ENCODE results near the gene SLC6A17. TPM values are rescaled to one million over a fixed set of nuclear protein-coding genes. Genes with fewer than 3 reads are reported as not detected.
A peak's percentile ranks its signal among the peaks of the same experiment; 100 is the strongest.

SLC6A17 gene
- total and polyA plus RNA-seq, 9 of the 15 experiments (the other 6 are each of a cell fraction or from before 2014, with no cell fraction given) = not detected

GRCh38 chr1:110235834-110236682 is 85.8 kb downstream of the SLC6A17 start (continued):
- TF ChIP-seq FOXO4 (CRISPR knock-in tag; IDR thresholded peaks at IDR 0.05) (no peak), CREB3 (tag; conservative IDR thresholded peaks at IDR 0.05; ENCODE audit: low read depth) (no peak), KAT8 (IDR thresholded peaks at IDR 0.05; ENCODE audit: low read depth) (no peak), PKNOX1 (IDR thresholded peaks at IDR 0.05) (no peak), POLR3A (IDR thresholded peaks at IDR 0.05; ENCODE audit: borderline replicate concordance, extremely low read depth, insufficient read depth, insufficient read length) (no peak), ZBED1 (IDR thresholded peaks at IDR 0.05) (no peak), ZNF263 (CRISPR knock-in tag; IDR thresholded peaks at IDR 0.05; ENCODE audit: borderline replicate concordance) (no peak), SPI1 (IDR thresholded peaks at IDR 0.05; ENCODE audit: borderline replicate concordance, low read depth, low read length) (no peak), MEF2D (tag; conservative IDR thresholded peaks at IDR 0.05; ENCODE audit: low read depth) (no peak), GABPB2 (CRISPR knock-in tag; conservative IDR thresholded peaks at IDR 0.05) (no peak), FIP1L1 (IDR thresholded peaks at IDR 0.05; ENCODE audit: low read depth, low read length, poor library complexity, severe bottlenecking) (no peak), TEAD1 (CRISPR knock-in tag; IDR thresholded peaks at IDR 0.05) (no peak), ZNF57 (CRISPR knock-in tag; IDR thresholded peaks at IDR 0.05) (no peak), THRA (IDR thresholded peaks at IDR 0.05) (no peak), L3MBTL2 (IDR thresholded peaks at IDR 0.05) (no peak), ZFP1 (CRISPR knock-in tag; IDR thresholded peaks at IDR 0.05) (no peak), RFX1 (IDR thresholded peaks at IDR 0.05) (no peak), FOXK1 (CRISPR knock-in tag; IDR thresholded peaks at IDR 0.05; ENCODE audit: borderline replicate concordance) (no peak), POLR2B (IDR thresholded peaks at IDR 0.05; ENCODE audit: low read depth, partially characterized antibody) (no peak), ARNT (IDR thresholded peaks at IDR 0.05) (no peak), ATF3 (IDR thresholded peaks at IDR 0.05) (peak; percentile 96), ATF3 (CRISPR knock-in tag; conservative IDR thresholded peaks at IDR 0.05) (no peak), ZC3H4 (CRISPR knock-in tag; IDR thresholded peaks at IDR 0.05; ENCODE audit: borderline replicate concordance) (no peak)

Measured in K562 (cell line).